ENCODE measurements around the gene ERRFI1.

DNA sequence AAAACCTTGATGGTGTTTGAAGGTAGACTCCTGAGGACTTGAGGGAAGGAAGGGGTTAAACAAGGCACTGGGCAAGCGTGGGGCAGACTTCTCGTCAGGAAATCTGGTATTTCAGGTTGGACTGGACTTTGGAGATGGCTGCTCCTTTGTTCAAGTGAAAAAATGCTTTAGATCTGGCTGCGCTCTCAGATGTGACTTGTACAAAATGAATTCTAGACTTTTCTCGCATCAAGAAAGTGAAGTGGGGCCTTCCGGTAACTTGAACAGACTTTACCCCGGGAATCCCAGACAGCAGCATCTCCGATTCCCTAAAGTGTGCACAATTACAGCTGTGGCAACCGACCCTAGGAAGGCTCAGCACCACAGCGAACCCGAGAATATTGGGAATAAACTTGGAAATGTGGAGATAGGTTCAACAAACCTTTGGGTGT, 44.3 kb upstream of the ERRFI1 start:
- TF ChIP-seq MAX (IDR thresholded peaks at IDR 0.05; ENCODE audit: low read depth, low read length) (no peak), CTCF (IDR thresholded peaks at IDR 0.05; ENCODE audit: low read depth, low read length) (no peak), POLR2A (IDR thresholded peaks at IDR 0.05; ENCODE audit: extremely low read depth, insufficient read length) (no peak), MYC (IDR thresholded peaks at IDR 0.05; ENCODE audit: low read depth, low read length) (no peak)

All from NB4 (cell line).